Transverse colon (tissue), 4 donors: ENCODE data around the gene PTPRG. TPM values are rescaled to one million over a fixed set of nuclear protein-coding genes. Genes with fewer than 3 reads are reported as not detected.

Experiments used
- DNase-seq: peaks from one replicate; pipeline ENCODE4 v3.0.0-alpha.2; 2019
- H3K27ac ChIP-seq, 4 donors: fragments of 200-600 bp; sonication (generic); 2 replicates each; pipeline ENCODE4 v1.5.1; 2016 to 2018; ENCODE audit warnings: inconsistent platforms in 4 of 4
- H3K27me3 ChIP-seq: fragments of 200-600 bp; sonication (generic); 2 replicates; pipeline ENCODE4 v1.5.1; 2017; ENCODE audit warnings: inconsistent platforms
- H3K36me3 ChIP-seq, 4 donors: fragments of 200-600 bp; sonication (generic); 2 replicates each; pipeline ENCODE4 v1.5.1; 2017 to 2019; ENCODE audit warnings: inconsistent platforms in 4 of 4
- H3K4me1 ChIP-seq, 4 donors: fragments of 200-600 bp; sonication (generic); 2 replicates each; pipeline ENCODE4 v1.5.1; 2017 to 2020; ENCODE audit warnings: inconsistent platforms in 4 of 4
- H3K4me3 ChIP-seq, 4 donors: fragments of 200-600 bp; sonication (generic); 1 replicate in 1 of 4; 2 replicates in 3 of 4; pipeline versions ENCODE4 v1.5.1 to v1.6.1; 2017 to 2019; ENCODE audit warnings: inconsistent platforms in 4 of 4
- H3K9me3 ChIP-seq, 2 donors: fragments of 200-600 bp; sonication (generic); 2 replicates each; pipeline ENCODE4 v1.5.1; 2017 to 2019; ENCODE audit warnings: inconsistent platforms in 2 of 2
- EP300 ChIP-seq: sonication (generic); formaldehyde crosslinking; IDR thresholded peaks from one replicate; pipeline ENCODE4 v1.6.1; 2017; ENCODE audit warnings: antibody characterized with exemption, low read depth
- POLR2A ChIP-seq: fragments of 450-650 bp; IDR thresholded peaks from one replicate; pipeline ENCODE4 v1.6.1; 2016; ENCODE audit warnings: antibody characterized with exemption, mild to moderate bottlenecking, moderate library complexity
- POLR2AphosphoS5 ChIP-seq, 3 donors: sonication (generic); formaldehyde crosslinking; IDR thresholded peaks; one replicate each; pipeline ENCODE4 v1.6.1; 2016; ENCODE audit warnings: antibody characterized with exemption in 3 of 3
- WGBS, 2 donors: methylation state at CpG; one replicate each; pipeline ENCODE4 v1.1.5; 2018; ENCODE audit warnings: low coverage in 1 of 2; 5-methylcytosine and 5-hydroxymethylcytosine counted together
- in situ Hi-C, 4 donors: fragments of 200-750 bp; cut with MboI; loops; one replicate each; pipeline versions ENCODE4 v1.15.0 to v1.15.1; 2017; ENCODE audit warnings: low sequenced_read_pairs in 3 of 4, low pct_ligation_motif_present in 1 of 4, low pct_unique_long_range_greater_than_20kb in 1 of 4
- intact Hi-C: fragments of 100-400 bp; cut with DNase I; formaldehyde crosslinking; loops from one replicate; pipeline ENCODE4 v1.15.1; 2023; ENCODE audit warnings: low total_unique reads
- total RNA-seq, 4 donors: library from RNA; depleted of rRNA; stranded (reverse); fragments of >200 nt; gene quantifications; one replicate each; pipeline ENCODE4 v1.1.0, GENCODE V29; 2016
- TF ChIP-seq, protein P1 (sequence below), 5 experiments: fragments of 200-600 bp in 3 of 5; fragments of 450-650 bp in 2 of 5; sonication (generic) in 3 of 5; IDR thresholded peaks; 1 replicate in 2 of 5; 2 replicates in 3 of 5; pipeline ENCODE4 v1.5.1; 2016 to 2017; ENCODE audit warnings: antibody characterized with exemption in 5 of 5, inconsistent platforms in 3 of 5, mild to moderate bottlenecking in 2 of 5, moderate library complexity in 1 of 5

PTPRG gene
- total RNA-seq, 4 donors from 2014 or later, result 29.2 to 83.4 (median 41.6) TPM

DNA sequence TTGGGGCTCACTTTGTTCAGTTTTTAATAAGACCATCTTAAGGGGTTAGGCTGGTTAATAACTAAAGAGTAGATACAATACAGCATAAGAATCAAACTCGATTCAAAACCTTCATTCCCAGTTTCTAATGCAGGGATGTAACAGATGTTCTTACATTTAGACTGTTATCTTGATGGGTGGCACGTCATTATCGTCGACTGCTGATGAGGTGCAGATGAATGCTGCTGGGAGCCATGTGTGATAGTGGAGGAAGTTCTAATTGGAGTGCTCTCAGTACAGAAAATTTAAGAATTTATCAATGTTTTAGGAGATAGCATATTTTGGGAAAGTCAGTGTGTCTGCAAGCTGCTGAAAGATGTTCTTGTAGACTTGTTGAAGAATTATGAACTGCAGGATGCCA is 331.5 kb downstream of the PTPRG start:
- Histone ChIP-seq H3K4me3 (no peak overlapping the region), H3K9me3 (no peaks in the 10 kb centered on the region), H3K27ac (no peak overlapping the region), H3K4me1 (peaks cover 4 to 31% (median 18%) of the 10 kb centered on the region in 4 donors), H3K36me3 (no peaks in the 10 kb centered on the region), H3K27me3 (no peaks in the 10 kb centered on the region)
- intact Hi-C loops (no loop called here), in situ Hi-C loops (no loop called here)
- WGBS, 2 donors, result 81 to 88% methylated on average over 4 of the region's 4 CpGs
- DNase-seq, result no peak
- TF ChIP-seq POLR2AphosphoS5 (IDR thresholded peaks at IDR 0.05), result no peak
- no peak for TF ChIP-seq POLR2A
- TF ChIP-seq, protein P1, sequence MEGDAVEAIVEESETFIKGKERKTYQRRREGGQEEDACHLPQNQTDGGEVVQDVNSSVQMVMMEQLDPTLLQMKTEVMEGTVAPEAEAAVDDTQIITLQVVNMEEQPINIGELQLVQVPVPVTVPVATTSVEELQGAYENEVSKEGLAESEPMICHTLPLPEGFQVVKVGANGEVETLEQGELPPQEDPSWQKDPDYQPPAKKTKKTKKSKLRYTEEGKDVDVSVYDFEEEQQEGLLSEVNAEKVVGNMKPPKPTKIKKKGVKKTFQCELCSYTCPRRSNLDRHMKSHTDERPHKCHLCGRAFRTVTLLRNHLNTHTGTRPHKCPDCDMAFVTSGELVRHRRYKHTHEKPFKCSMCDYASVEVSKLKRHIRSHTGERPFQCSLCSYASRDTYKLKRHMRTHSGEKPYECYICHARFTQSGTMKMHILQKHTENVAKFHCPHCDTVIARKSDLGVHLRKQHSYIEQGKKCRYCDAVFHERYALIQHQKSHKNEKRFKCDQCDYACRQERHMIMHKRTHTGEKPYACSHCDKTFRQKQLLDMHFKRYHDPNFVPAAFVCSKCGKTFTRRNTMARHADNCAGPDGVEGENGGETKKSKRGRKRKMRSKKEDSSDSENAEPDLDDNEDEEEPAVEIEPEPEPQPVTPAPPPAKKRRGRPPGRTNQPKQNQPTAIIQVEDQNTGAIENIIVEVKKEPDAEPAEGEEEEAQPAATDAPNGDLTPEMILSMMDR (IDR thresholded peaks at IDR 0.05), result no peak
- no peak for TF ChIP-seq EP300

DNA sequence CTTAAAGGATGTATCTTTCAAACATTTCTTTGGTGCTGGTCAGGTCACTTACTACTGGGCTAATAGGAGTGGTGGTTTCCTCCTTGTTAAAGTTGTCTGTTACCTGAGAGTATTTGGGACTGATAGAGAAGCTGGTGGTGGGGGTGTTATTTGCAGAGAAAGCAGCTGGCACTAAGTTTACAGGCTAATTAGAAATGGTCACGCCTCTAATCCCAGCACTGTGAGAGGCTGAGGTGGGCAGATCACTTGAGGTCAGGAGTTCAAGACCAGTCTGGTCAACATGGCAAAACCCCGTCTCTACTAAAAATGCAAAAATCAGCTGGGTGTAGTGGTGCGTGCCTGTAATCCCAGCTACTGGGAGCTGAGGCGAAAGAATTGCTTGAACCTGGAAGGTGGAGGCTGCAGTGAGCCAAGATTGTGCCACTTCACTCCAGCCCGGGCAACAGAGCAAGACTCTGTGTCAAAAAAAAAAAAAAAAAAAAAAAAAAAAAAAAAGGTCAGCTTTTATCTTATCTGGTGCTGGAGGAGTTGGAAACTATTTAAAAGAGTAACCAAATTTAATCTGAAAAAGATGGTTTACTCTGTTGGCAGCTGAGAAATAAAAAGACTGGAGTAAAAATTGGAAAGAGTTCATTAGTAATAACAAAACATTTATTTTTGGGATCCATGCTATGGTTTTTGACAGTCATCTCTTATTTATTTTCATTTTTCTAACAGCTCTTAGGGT is 332.6 kb downstream of the PTPRG start:
- in situ Hi-C loops (no loop called here), intact Hi-C loops (no loop called here)
- peaks cover 4 to 34% (median 18%) of the 10 kb centered on the region in 4 donors for H3K4me1 ChIP-seq
- no peaks in the 10 kb centered on the region for H3K27me3 ChIP-seq
- TF ChIP-seq POLR2AphosphoS5 (IDR thresholded peaks at IDR 0.05), result no peak
- TF ChIP-seq, protein P1 (IDR thresholded peaks at IDR 0.05), result no peak
- TF ChIP-seq EP300, result no peak
- TF ChIP-seq POLR2A, result no peak
- H3K36me3 ChIP-seq, result no peaks in the 10 kb centered on the region
- H3K4me3 ChIP-seq, result no peak overlapping the region
- no peaks in the 10 kb centered on the region for H3K9me3 ChIP-seq
- DNase-seq, result no peak
- peak overlapping the region; percentile 59 to 72 (median 70) for H3K27ac ChIP-seq
- 90% methylated on average over 5 of the region's 5 CpGs; no CpG with 5 or more reads in 1 of the 2 donors for WGBS, 2 donors

DNA sequence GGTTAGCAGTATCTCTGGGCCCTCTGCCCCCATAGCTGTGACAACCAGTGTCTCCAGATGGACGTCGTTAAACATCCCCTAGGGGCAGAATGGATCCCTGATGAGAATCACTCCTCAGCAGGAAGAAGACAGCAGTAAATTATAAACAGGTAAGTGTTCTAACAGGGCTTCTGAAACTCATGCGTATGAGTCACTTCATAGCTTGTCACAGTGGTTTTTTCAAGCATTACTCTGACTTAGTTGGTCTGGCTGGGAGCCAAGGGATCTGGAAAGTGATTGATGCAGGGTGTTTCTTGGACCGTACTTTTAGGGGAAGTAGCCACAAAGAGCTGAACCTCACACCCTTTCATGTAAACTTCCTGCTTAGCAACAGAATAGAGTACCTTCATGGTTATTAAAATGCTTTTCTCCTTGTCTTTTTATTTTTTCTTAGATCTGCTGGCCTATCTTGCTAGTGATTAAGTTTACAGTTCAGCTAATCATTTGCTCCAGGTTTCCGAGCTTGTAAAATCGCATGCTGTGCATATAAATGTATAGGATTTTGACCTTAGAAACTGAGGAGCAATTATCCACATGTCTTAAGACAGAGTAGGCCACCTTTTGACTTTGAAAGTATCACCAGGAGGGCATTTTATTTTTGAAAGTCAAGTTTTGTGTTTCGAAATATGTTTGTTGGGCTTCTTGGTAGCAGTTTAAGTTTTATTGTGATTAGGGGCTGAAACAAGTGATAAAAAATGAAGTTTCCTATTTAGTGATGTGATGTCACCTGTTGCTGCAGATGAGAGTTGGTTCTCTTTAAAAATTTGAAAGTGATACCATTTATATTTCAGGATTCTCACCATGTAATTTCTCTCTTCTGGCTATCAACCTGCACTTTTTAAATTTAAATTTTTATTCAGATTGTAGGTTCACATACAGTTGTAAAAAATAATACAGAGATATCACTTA is 333.9 kb downstream of the PTPRG start:
- H3K9me3 ChIP-seq, result no peaks in the 10 kb centered on the region
- no peaks in the 10 kb centered on the region for H3K36me3 ChIP-seq
- in situ Hi-C loops (no loop called here), intact Hi-C loops (no loop called here)
- no peak overlapping the region for H3K4me3 ChIP-seq
- 25 to 37% methylated on average over 5 to 7 of the region's 7 CpGs for WGBS, 2 donors
- H3K27ac ChIP-seq, result peak overlapping the region; percentile 59 to 72 (median 70)
- peak; percentile 87 for DNase-seq
- no peaks in the 10 kb centered on the region for H3K27me3 ChIP-seq
- TF ChIP-seq POLR2AphosphoS5 (IDR thresholded peaks at IDR 0.05) (peak; percentile 26 to 67 (median 45)), EP300 (no peak), POLR2A (no peak)
- TF ChIP-seq, protein P1 (IDR thresholded peaks at IDR 0.05), result peak in 1 of 5 experiments; percentile 34
- peaks cover 4 to 34% (median 18%) of the 10 kb centered on the region in 4 donors for H3K4me1 ChIP-seq

DNA sequence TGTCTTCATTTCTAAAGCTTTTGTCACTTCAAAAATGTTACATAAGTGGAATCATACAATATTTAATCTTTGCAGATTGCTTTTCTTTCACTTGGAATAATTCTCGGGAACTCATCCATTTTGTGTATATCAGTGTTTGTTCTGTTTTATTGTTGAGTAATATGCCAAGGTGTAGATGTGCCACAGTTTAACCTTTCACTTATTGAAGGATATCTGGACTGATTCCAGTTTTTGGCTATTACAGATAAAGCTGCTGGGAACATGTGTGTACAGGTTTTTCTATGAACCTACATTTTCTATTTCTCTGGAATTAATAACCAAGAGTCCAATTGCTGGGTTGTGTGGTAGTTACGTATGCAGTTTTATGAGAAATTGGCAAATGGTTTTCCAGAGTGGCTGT is 334.9 kb downstream of the PTPRG start:
- Histone ChIP-seq H3K4me1 (peaks cover 4 to 34% (median 18%) of the 10 kb centered on the region in 4 donors), H3K9me3 (no peaks in the 10 kb centered on the region), H3K4me3 (no peak overlapping the region), H3K27ac (peak overlapping the region in 3 of 4 donors; percentile 70 to 72 (median 71)), H3K36me3 (no peaks in the 10 kb centered on the region), H3K27me3 (no peaks in the 10 kb centered on the region)
- in situ Hi-C loops (no loop called here), intact Hi-C loops (no loop called here)
- no peak for DNase-seq
- no peak for TF ChIP-seq POLR2AphosphoS5 (IDR thresholded peaks at IDR 0.05)
- no peak for TF ChIP-seq POLR2A
- no peak for TF ChIP-seq EP300
- TF ChIP-seq, protein P1 (IDR thresholded peaks at IDR 0.05), result no peak
- 61 to 76% methylated on average over 2 of the region's 2 CpGs for WGBS, 2 donors
